GM21447 (cell line): ENCODE measurements around the gene SORCS2.
"Not testable (repeated sequence)": the region's sequence is repeated elsewhere in the genome, so short reads cannot be mapped to it uniquely, and the experiment has no call there.

Source experiments
- ATAC-seq: cut with Tn5 transposase; IDR thresholded peaks from one replicate; pipeline ENCODE4 v1.9.1; 2021; ENCODE audit not compliant: unreplicated experiment

SORCS2 gene

GRCh38 chr4:7561557-7561956, 369.2 kb downstream of the SORCS2 start:
- ATAC-seq, result no peak

- ATAC-seq, result no peak
Measured at GRCh38 chr4:7564242-7564641, 371.9 kb downstream of the SORCS2 start.

- no peak for ATAC-seq
Measured at GRCh38 chr4:7565483-7565882, 373.1 kb downstream of the SORCS2 start.

- no peak for ATAC-seq
Measured at GRCh38 chr4:7569810-7570783, 377.8 kb downstream of the SORCS2 start.

GRCh38 chr4:7571001-7571400, 378.7 kb downstream of the SORCS2 start:
- ATAC-seq, result no peak

GRCh38 chr4:7571701-7572100, 379.4 kb downstream of the SORCS2 start:
- no peak for ATAC-seq

GRCh38 chr4:7572894-7573293, 380.6 kb downstream of the SORCS2 start:
- no peak for ATAC-seq

GRCh38 chr4:7573576-7574091, 381.3 kb downstream of the SORCS2 start:
- no peak for ATAC-seq

- no peak for ATAC-seq
Measured at GRCh38 chr4:7574287-7575014, 382.1 kb downstream of the SORCS2 start.

- no peak for ATAC-seq
Measured at GRCh38 chr4:7575426-7575825, 383.1 kb downstream of the SORCS2 start.

- ATAC-seq, result not testable (repeated sequence)
Measured at GRCh38 chr4:7577361-7578039, 385.2 kb downstream of the SORCS2 start.

- no peak for ATAC-seq
Measured at GRCh38 chr4:7581477-7581876, 389.1 kb downstream of the SORCS2 start.

- ATAC-seq, result no peak
Measured at GRCh38 chr4:7582313-7583097, 390.2 kb downstream of the SORCS2 start.

GRCh38 chr4:7584098-7584497, 391.8 kb downstream of the SORCS2 start:
- ATAC-seq, result no peak

- no peak for ATAC-seq
Measured at GRCh38 chr4:7584606-7585159, 392.3 kb downstream of the SORCS2 start.

GRCh38 chr4:7585768-7586167, 393.4 kb downstream of the SORCS2 start:
- ATAC-seq, result no peak

GRCh38 chr4:7587433-7588405, 395.4 kb downstream of the SORCS2 start:
- ATAC-seq, result no peak

- ATAC-seq, result no peak
Measured at GRCh38 chr4:7590189-7590588, 397.9 kb downstream of the SORCS2 start.

- no peak for ATAC-seq
Measured at GRCh38 chr4:7590899-7591298, 398.6 kb downstream of the SORCS2 start.
